Measurements from ENCODE around the gene FCHSD2.
"Not testable (repeated sequence)": the region's sequence is repeated elsewhere in the genome, so short reads cannot be mapped to it uniquely, and the experiment has no call there.

Gene FCHSD2

DNA sequence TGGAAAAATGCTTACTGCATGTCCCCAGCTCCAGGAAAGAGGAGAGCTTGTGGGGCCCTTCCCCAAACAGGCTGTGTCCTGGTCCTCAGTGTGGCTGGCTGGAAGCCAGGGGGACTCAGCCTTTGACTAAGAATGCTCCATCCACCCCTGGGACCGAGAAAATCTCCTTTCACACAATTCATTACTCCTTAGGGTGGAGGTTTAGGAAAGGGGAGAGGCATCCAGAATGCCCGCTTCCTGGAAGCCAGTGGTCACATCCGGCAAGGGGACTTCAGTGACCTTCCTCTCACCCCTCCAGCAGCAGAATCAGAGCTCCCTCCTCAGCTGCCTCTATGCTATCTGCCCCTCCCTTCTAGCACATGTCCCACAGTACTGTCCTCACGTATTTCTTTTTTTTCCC is 306.0 kb downstream of the FCHSD2 start:
- DNase-seq (ENCODE audit: low read depth): no peak

GRCh38 chr11:72834905-72835304 is 307.2 kb downstream of the FCHSD2 start:
- DNase-seq (ENCODE audit: low read depth): no peak

GRCh38 chr11:72833811-72834493 is 308.2 kb downstream of the FCHSD2 start:
- DNase-seq (ENCODE audit: low read depth): no peak

GRCh38 chr11:72833083-72833733 is 308.9 kb downstream of the FCHSD2 start:
- DNase-seq (ENCODE audit: low read depth): no peak

GRCh38 chr11:72832301-72833082 is 309.6 kb downstream of the FCHSD2 start:
- DNase-seq (ENCODE audit: low read depth): no peak

DNA sequence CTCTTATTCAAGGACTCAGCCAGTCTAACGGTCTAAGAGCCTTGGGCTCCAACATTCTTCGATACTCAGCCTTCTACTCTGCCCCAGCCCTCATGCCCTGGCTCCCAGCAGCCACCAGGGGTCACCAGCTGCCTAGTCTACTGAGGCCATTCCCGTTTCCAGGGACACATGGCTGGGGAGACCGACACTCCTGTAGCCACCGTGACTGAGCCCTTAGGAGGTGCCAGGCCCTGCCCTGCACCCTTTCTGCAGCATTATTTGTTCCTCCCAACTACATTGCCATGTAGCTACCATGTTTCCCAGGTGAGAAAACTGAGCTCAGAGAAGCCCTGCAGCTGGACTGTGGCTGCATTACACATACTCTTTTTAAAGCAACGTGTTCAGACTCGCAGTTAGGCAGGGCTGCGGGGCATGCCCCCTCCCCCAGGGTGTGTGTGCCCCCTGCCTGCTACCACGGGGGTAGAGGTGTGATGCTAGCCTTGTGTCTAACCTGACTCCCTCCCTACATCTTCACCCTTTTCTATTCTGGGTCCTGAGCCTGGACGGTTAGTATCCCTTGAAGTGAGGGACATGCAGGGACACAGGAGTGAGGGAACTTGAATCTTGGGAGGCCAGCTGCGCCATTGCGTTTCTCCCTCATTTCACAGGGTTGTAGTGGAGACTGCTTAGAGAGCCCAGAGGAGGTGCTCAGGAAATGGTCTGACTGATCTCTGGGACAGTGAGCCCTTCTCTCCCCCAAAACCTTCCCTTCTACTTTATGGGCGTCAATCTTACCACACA is 310.4 kb downstream of the FCHSD2 start:
- DNase-seq (ENCODE audit: low read depth): peak; percentile 70

GRCh38 chr11:72829884-72830533 is 312.1 kb downstream of the FCHSD2 start:
- no peak for DNase-seq (ENCODE audit: low read depth)

GRCh38 chr11:72829178-72829577 is 312.9 kb downstream of the FCHSD2 start:
- DNase-seq (ENCODE audit: low read depth): no peak

- DNase-seq (ENCODE audit: low read depth): no peak
Observed at GRCh38 chr11:72828692-72829101, 313.4 kb downstream of the FCHSD2 start.

DNA sequence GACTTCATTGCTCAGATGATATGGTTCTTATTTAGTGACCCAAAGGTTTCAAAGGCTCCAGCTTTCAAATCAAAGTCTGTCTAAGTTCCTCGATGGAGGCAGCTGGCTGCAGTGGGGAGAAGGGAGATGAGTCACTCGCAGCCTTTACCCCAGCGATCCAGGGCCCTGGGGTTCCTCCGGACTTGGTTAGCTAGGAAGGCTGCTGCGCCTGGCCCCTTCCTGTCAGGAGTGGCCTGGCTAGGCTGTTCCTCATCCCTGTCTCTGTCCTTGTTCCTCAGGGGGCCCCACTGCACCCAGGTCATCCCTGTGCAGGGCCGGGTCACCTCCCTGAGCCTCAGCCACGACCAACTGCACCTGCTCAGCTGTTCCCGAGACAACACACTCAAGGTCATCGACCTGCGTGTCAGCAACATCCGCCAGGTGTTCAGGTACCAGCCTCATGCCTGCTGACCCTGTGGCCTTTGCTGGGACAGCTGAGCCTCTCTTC is 314.0 kb downstream of the FCHSD2 start:
- DNase-seq (ENCODE audit: low read depth): peak; percentile 56

DNA sequence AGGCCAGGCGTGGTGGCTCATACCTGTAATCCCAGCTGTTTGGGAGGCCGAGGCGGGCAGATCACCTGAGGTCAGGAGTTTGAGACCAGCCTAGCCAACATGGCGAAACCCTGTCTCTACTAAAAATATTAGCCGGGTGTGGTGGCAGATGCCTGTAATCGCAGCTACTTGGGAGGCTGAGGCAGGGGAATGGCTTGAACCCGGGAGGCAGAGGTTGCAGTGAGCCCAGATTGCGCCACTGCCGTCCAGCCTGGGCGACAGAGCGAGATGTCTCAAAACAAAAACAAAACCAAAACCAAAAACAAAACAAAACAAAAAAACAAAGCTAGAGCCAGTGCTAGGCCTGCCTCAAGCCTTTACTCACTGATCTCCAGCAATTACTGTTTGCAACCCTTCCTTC is 314.5 kb downstream of the FCHSD2 start:
- not testable (repeated sequence) for DNase-seq (ENCODE audit: low read depth)

DNA sequence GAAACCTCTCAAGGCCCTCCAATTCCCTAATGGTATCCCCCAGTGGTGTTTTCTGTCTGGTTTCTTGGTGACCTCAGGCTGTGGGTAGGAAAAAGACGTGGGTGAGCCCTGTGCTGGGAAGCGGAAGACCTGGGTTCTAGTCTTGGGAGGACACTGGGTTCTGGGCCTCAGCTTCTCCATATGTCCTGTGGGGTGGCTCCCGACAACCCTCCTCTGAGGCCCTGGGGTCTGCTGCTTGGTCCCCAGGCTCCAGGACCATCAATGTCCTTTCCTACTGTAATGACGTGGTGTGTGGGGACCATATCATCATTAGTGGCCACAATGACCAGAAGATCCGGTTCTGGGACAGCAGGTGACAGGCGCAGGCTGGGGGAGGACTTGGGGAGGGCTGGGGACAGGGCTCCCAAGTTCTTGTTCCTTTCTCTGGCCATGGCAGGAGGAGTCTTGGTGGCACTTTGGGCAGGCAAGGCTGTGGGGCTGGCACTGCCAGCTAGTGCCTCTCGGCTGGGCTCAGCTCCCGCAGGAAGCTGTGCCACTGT is 315.1 kb downstream of the FCHSD2 start:
- no peak for DNase-seq (ENCODE audit: low read depth)

GRCh38 chr11:72826191-72826941 is 315.8 kb downstream of the FCHSD2 start:
- no peak for DNase-seq (ENCODE audit: low read depth)

DNA sequence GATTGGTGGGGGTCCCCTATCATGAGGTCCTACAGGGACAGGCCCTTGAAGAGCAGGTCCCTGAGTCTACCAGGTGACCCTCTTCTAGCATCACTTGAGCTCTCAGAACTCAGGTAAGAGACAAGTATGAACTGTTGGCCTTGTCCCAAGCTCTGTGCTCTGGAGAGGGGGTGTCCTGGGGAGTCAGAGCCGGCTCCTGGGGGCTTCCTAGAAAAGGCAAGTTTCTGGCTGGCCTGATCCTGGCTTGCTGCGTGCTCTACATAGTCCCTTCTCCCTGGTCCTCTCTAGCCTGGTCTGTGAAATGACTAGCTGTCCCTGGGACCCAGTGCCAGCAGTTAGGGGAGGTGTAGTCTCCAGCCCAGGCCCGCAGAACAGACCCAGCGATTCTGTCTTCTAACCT is 316.5 kb downstream of the FCHSD2 start:
- no peak for DNase-seq (ENCODE audit: low read depth)

GRCh38 chr11:72824811-72825505 is 317.2 kb downstream of the FCHSD2 start:
- no peak for DNase-seq (ENCODE audit: low read depth)

- no peak for DNase-seq (ENCODE audit: low read depth)
Observed at GRCh38 chr11:72824020-72824419, 318.1 kb downstream of the FCHSD2 start.

DNA sequence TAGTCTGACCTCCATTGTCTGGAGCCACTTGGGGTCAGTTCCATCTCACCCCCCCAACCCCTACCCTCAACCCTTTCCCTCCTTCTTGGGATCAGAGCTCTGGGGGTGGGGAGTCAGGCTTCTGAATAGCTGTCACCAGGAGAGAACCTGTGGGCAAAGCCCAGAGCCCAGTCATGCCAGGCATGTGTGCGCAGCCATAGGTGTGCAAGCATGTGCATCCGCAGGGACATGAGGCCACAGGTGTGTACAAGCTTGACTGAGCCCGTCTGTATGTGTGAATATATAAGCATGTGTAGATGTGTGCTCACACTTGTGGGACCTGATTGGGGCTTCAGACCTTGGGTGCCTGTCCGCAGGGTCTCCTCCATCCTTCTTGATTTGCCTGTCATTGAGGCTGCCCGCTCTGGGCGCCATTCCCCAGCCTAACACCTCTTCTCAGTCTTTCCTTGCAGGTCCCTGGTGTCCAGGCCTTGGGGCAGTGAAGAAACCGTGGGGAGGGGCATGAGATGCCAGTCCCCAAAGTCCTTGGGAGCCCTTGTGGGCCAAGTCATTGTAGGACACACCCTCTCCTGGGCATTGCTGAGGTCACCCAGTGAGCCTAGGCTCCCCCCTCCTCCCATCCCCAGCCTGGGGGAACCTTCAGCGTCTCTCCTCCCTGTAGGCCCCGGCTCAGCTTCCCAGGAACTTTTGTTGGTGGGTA is 318.9 kb downstream of the FCHSD2 start:
- DNase-seq (ENCODE audit: low read depth): no peak

GRCh38 chr11:72821920-72822799 is 320.0 kb downstream of the FCHSD2 start:
- DNase-seq (ENCODE audit: low read depth): peak; percentile 81

All from amniotic epithelial cell (primary cell).